ENCODE measurements around the gene HDAC11. TPM values are rescaled to one million over a fixed set of nuclear protein-coding genes. Genes with fewer than 3 reads are reported as not detected.

HDAC11 gene
- total and polyA plus RNA-seq, 7 donors: 9.2 to 29.6 (median 22.3) TPM

- H3K27me3 ChIP-seq (ENCODE audit: insufficient read depth in 3 of 3, low read length in 2 of 3): no peaks in the 10 kb centered on the region
- TF ChIP-seq CTCF (IDR thresholded peaks at IDR 0.05): no peak
- no peak overlapping the region for H3K27ac ChIP-seq
- intact Hi-C loops (cut with DNase I): no loop called here
- H3K4me3 ChIP-seq: no peak overlapping the region
- no peaks in the 10 kb centered on the region for H3K36me3 ChIP-seq (ENCODE audit: insufficient read depth in 1 of 2, low read depth in 1 of 2)
- no peak for DNase-seq
- WGBS, 3 donors: 91 to 95% (median 94%) methylated on average over 3 of the region's 3 CpGs
- peaks cover 18% of the 10 kb centered on the region for H3K4me1 ChIP-seq
- H3K9me3 ChIP-seq: no peaks in the 10 kb centered on the region
- ATAC-seq: no peak
Measured at GRCh38 chr3:13473020-13473419, 7.1 kb upstream of the HDAC11 start.

- no peaks in the 10 kb centered on the region for H3K36me3 ChIP-seq (ENCODE audit: insufficient read depth in 1 of 2, low read depth in 1 of 2)
- ATAC-seq (no peak), DNase-seq (no peak)
- peaks cover 25% of the 10 kb centered on the region for H3K4me1 ChIP-seq
- H3K4me3 ChIP-seq: no peak overlapping the region
- intact Hi-C loops (cut with DNase I): no loop called here
- 85 to 90% (median 88%) methylated on average over 12 of the region's 12 CpGs for WGBS, 3 donors
- no peak for TF ChIP-seq CTCF (IDR thresholded peaks at IDR 0.05)
- no peak overlapping the region for H3K27ac ChIP-seq
- H3K27me3 ChIP-seq (ENCODE audit: insufficient read depth in 3 of 3, low read length in 2 of 3): no peaks in the 10 kb centered on the region
- no peaks in the 10 kb centered on the region for H3K9me3 ChIP-seq
Measured at GRCh38 chr3:13474021-13474420, 6.1 kb upstream of the HDAC11 start.

- no peaks in the 10 kb centered on the region for H3K9me3 ChIP-seq
- no peaks in the 10 kb centered on the region for H3K36me3 ChIP-seq (ENCODE audit: insufficient read depth in 1 of 2, low read depth in 1 of 2)
- no peak overlapping the region for H3K4me3 ChIP-seq
- no peaks in the 10 kb centered on the region for H3K27me3 ChIP-seq (ENCODE audit: insufficient read depth in 3 of 3, low read length in 2 of 3)
- H3K27ac ChIP-seq: no peak overlapping the region
- TF ChIP-seq CTCF (IDR thresholded peaks at IDR 0.05): no peak
- H3K4me1 ChIP-seq: peaks cover 31% of the 10 kb centered on the region
- ATAC-seq: no peak
- intact Hi-C loops (cut with DNase I): no loop called here
- peak in 1 of 2 donors; percentile 11 for DNase-seq
- WGBS, 3 donors: 89 to 91% (median 91%) methylated on average over 10 of the region's 10 CpGs
Measured at GRCh38 chr3:13474776-13475303, 5.3 kb upstream of the HDAC11 start.

- ATAC-seq (peak in 3 of 4 donors; percentile 20 to 42 (median 34)), DNase-seq (no peak)
- H3K27me3 ChIP-seq (ENCODE audit: insufficient read depth in 3 of 3, low read length in 2 of 3): no peaks in the 10 kb centered on the region
- TF ChIP-seq CTCF (IDR thresholded peaks at IDR 0.05): no peak
- 27 to 48% (median 39%) methylated on average over 7 of the region's 7 CpGs for WGBS, 3 donors
- H3K27ac ChIP-seq: peak overlapping the region; percentile 95
- no peak overlapping the region for H3K4me3 ChIP-seq
- intact Hi-C loops (cut with DNase I): no loop called here
- peaks cover 34% of the 10 kb centered on the region for H3K4me1 ChIP-seq
- H3K36me3 ChIP-seq (ENCODE audit: insufficient read depth in 1 of 2, low read depth in 1 of 2): no peaks in the 10 kb centered on the region
- no peaks in the 10 kb centered on the region for H3K9me3 ChIP-seq
Measured at GRCh38 chr3:13475871-13476590, 4.1 kb upstream of the HDAC11 start.

All from psoas muscle (tissue), 8 donors.